Endothelial cell of umbilical vein (primary cell): ENCODE results near the gene WDR27. TPM values are rescaled to one million over a fixed set of nuclear protein-coding genes. Genes with fewer than 3 reads are reported as not detected.

Experiments
- BruUV-seq: library from RNA; stranded (reverse); fragments of 400-500 nt; replicated peaks from 2 replicates; lab custom pipeline; 2021; lab: Mats Ljungman, UMichigan
- CTCF ChIA-PET: fragments of 300-600, 350-600 bp; sonication (Branson Sonifier 250); formaldehyde crosslinking; loops from one replicate; lab custom pipeline; 2021; ENCODE audit warnings: antibody characterized with exemption, inconsistent platforms; lab: Charles Lee
- POLR2A ChIA-PET: fragments of 300-600, 350-600 bp; sonication (Branson Sonifier 250); formaldehyde crosslinking; loops from one replicate; lab custom pipeline; 2021; ENCODE audit warnings: antibody characterized with exemption, inconsistent platforms; lab: Charles Lee
- DNase-seq: peaks from one replicate; pipeline ENCODE4 v3.0.0-alpha.2; 2011; ENCODE audit warnings: low read depth, low spot score
- FAIRE-seq: peaks from 2 replicates; lab custom pipeline; 2011; peaks lifted over from hg19 to GRCh38; lab: Jason Lieb, UNC
- H2AFZ ChIP-seq: 2 replicates; pipeline ENCODE4 v1.6.0; 2012; ENCODE audit warnings: low read depth, low read length, control low read depth, inconsistent platforms
- H3K27ac ChIP-seq: 2 replicates; pipeline ENCODE4 v1.5.1; 2011; ENCODE audit warnings: low read depth, mild to moderate bottlenecking, control low read depth, low read length, moderate library complexity; ENCODE audit not compliant: insufficient read depth
- H3K27me3 ChIP-seq, 2 experiments: 2 replicates each; pipeline versions ENCODE4 v1.6.0 to v1.6.1; 2011; ENCODE audit warnings: low read length in 2 of 2, mixed read lengths in 1 of 2; ENCODE audit not compliant: control insufficient read depth in 2 of 2, insufficient read depth in 2 of 2
- H3K36me3 ChIP-seq, 2 experiments: 2 replicates in 1 of 2; 3 replicates in 1 of 2; pipeline ENCODE4 v1.5.1; 2011; ENCODE audit warnings: low read length in 2 of 2, mild to moderate bottlenecking in 1 of 2, moderate library complexity in 1 of 2; ENCODE audit not compliant: control insufficient read depth in 2 of 2, insufficient read depth in 2 of 2; ENCODE audit errors: extremely low read depth in 1 of 2
- H3K4me1 ChIP-seq: 3 replicates; pipeline ENCODE4 v1.5.1; 2011; ENCODE audit warnings: mild to moderate bottlenecking, low read length; ENCODE audit not compliant: control insufficient read depth, insufficient read depth; ENCODE audit errors: extremely low read depth
- H3K4me2 ChIP-seq: 2 replicates; pipeline ENCODE4 v1.6.1; 2011; ENCODE audit warnings: low read length, control low read depth, mixed read lengths; ENCODE audit not compliant: insufficient read depth
- H3K4me3 ChIP-seq, 3 experiments: fragments of 200-600 bp in 1 of 3; sonication (generic), shearing (Covaris generic) in 1 of 3; replicated peaks in 1 of 3; 2 replicates each; pipeline ENCODE4 v1.5.1; 2011 to 2016; ENCODE audit warnings: control low read depth in 3 of 3, low read length in 3 of 3, mild to moderate bottlenecking in 2 of 3, inconsistent platforms in 1 of 3, low read depth in 1 of 3, moderate library complexity in 1 of 3; ENCODE audit not compliant: insufficient read depth in 1 of 3
- H3K79me2 ChIP-seq: 2 replicates; pipeline ENCODE4 v1.6.0; 2012; ENCODE audit warnings: low read length, inconsistent platforms; ENCODE audit not compliant: control insufficient read depth, insufficient read depth
- H3K9ac ChIP-seq: replicated peaks from 2 replicates; pipeline ENCODE3; 2011; ENCODE audit warnings: low read length, control low read depth; ENCODE audit not compliant: insufficient read depth; ENCODE audit errors: extremely low read depth
- H3K9me1 ChIP-seq: replicated peaks from 3 replicates; pipeline ENCODE4 v1.6.0; 2011; ENCODE audit warnings: mild to moderate bottlenecking, low read length; ENCODE audit not compliant: control insufficient read depth, insufficient read depth; ENCODE audit errors: extremely low read depth
- H3K9me3 ChIP-seq: replicated peaks from 2 replicates; pipeline ENCODE4 v1.5.1; 2012; ENCODE audit warnings: low read length, inconsistent platforms; ENCODE audit not compliant: control insufficient read depth, insufficient read depth
- H4K20me1 ChIP-seq: replicated peaks from 2 replicates; pipeline ENCODE3; 2011; ENCODE audit warnings: mild to moderate bottlenecking, low read length; ENCODE audit not compliant: control insufficient read depth, insufficient read depth; ENCODE audit errors: extremely low read depth
- CTCF ChIP-seq, 2 donors: IDR thresholded peaks; 1 replicate in 1 of 2; 2 replicates in 1 of 2; pipeline ENCODE4 v1.5.1; 2011; ENCODE audit warnings: low read length in 2 of 2, mild to moderate bottlenecking in 2 of 2, moderate library complexity in 2 of 2, control low read depth in 1 of 2, inconsistent platforms in 1 of 2, low read depth in 1 of 2; ENCODE audit not compliant: insufficient read depth in 1 of 2; ENCODE audit errors: extremely low read depth in 1 of 2
- EZH2 ChIP-seq: IDR thresholded peaks from 2 replicates; pipeline ENCODE4 v1.6.1; 2012; ENCODE audit warnings: borderline replicate concordance, low read depth, mild to moderate bottlenecking, moderate library complexity, low read length, inconsistent platforms; ENCODE audit not compliant: severe bottlenecking
- FOS ChIP-seq: IDR thresholded peaks from 2 replicates; pipeline ENCODE4 v1.6.1; 2011; ENCODE audit warnings: mild to moderate bottlenecking, low read length, moderate library complexity, borderline replicate concordance; ENCODE audit not compliant: insufficient read depth
- GATA2 ChIP-seq: IDR thresholded peaks from 2 replicates; pipeline ENCODE4 v1.7.0; 2011; ENCODE audit warnings: low read depth, mild to moderate bottlenecking, moderate library complexity, mixed read lengths, low read length; ENCODE audit not compliant: insufficient read length, insufficient read depth
- JUN ChIP-seq: IDR thresholded peaks from 2 replicates; pipeline ENCODE4 v1.6.1; 2011; ENCODE audit warnings: borderline replicate concordance, low read depth; ENCODE audit not compliant: insufficient read length, insufficient read depth
- MAX ChIP-seq: IDR thresholded peaks from 2 replicates; pipeline ENCODE4 v1.6.1; 2011; ENCODE audit not compliant: insufficient read depth, insufficient read length
- MYC ChIP-seq: IDR thresholded peaks from one replicate; pipeline ENCODE4 v1.6.1; 2011; ENCODE audit warnings: mild to moderate bottlenecking, low read depth, low read length
- POLR2A ChIP-seq: IDR thresholded peaks from 2 replicates; pipeline ENCODE4 v1.6.1; 2012; ENCODE audit warnings: low read depth, mild to moderate bottlenecking, control low read depth, low read length
- POLR2AphosphoS5 ChIP-seq: IDR thresholded peaks from 2 replicates; pipeline ENCODE4 v1.6.1; 2012; ENCODE audit warnings: low read depth, mild to moderate bottlenecking, control low read depth, low read length, moderate library complexity; ENCODE audit not compliant: insufficient read depth
- dilution Hi-C: fragments of 300-500 bp; cut with MboI; formaldehyde crosslinking; loops from one replicate; pipeline ENCODE4 v1.15.0; 2019; ENCODE audit warnings: low sequenced_read_pairs; ENCODE audit not compliant: extremely low pct_ligation_motif_present
- intact Hi-C: fragments of 100-400 bp; cut with micrococcal nuclease; formaldehyde crosslinking; loops from one replicate; pipeline ENCODE4 v1.10.0; 2022
- polyA plus RNA-seq, 4 experiments: library from polyadenylated mRNA; depleted of rRNA in 3 of 4; stranded (reverse) in 3 of 4; unstranded in 1 of 4; fragments of >200 nt; gene quantifications; 2 replicates each; pipeline versions ENCODE4 v1.2.1 to v1.2.3, GENCODE V29; 2011 to 2012; ENCODE audit warnings: missing spikeins in 1 of 4
- total RNA-seq: library from RNA; stranded (reverse); gene quantifications from 2 replicates; pipeline ENCODE4 v1.2.3, GENCODE V29; 2021

Gene WDR27
- total and polyA plus RNA-seq, 2 donors (not counting 3 experiments of a cell fraction or from before 2014, with no cell fraction given), result 60.1 to 69.7 TPM

GRCh38 chr6:169474362-169474761 lies 227.5 kb downstream of the WDR27 start:
- Histone ChIP-seq H3K27ac (no peak overlapping the region), H3K9me3 (no peaks in the 10 kb centered on the region), H3K79me2 (no peaks in the 10 kb centered on the region), H3K27me3 (no peaks in the 10 kb centered on the region), H3K9me1 (no peaks in the 10 kb centered on the region), H3K4me3 (no peak overlapping the region), H3K4me2 (no peak overlapping the region), H3K9ac (no peak overlapping the region), H3K4me1 (no peaks in the 10 kb centered on the region), H3K36me3 (no peaks in the 10 kb centered on the region), H2AFZ (no peak overlapping the region), H4K20me1 (no peaks in the 10 kb centered on the region)
- POLR2A ChIA-PET, result no interaction called here
- TF ChIP-seq MAX (no peak), MYC (no peak), EZH2 (no peak), CTCF (IDR thresholded peaks at IDR 0.05; ENCODE audit: extremely low read depth in 1 of 2, insufficient read depth in 1 of 2, low read depth in 1 of 2, low read length in 2 of 2) (no peak), GATA2 (no peak), POLR2A (no peak), POLR2AphosphoS5 (no peak), FOS (no peak), JUN (no peak)
- CTCF ChIA-PET, result no interaction called here
- dilution Hi-C loops, result no loop called here
- FAIRE-seq (no peak), DNase-seq (no peak)
- BruUV-seq, result no TSS peak
- intact Hi-C loops, result no loop called here
